Suprapubic skin (tissue), 4 donors: Measurements from ENCODE around the gene RAB40C. TPM values are rescaled to one million over a fixed set of nuclear protein-coding genes. Genes with fewer than 3 reads are reported as not detected.
A peak's percentile ranks its signal among the peaks of the same experiment; 100 is the strongest.

Experiments used
- DNase-seq, 2 donors: peaks; one replicate each; pipeline ENCODE4 v3.0.0-alpha.2; 2019; ENCODE audit warnings: low spot score in 2 of 2
- H3K27ac ChIP-seq: fragments of 200-600 bp; sonication (generic); one replicate; pipeline ENCODE4 v1.5.1; 2019
- H3K27me3 ChIP-seq: fragments of 200-600 bp; sonication (generic); one replicate; pipeline ENCODE4 v1.5.1; 2019
- H3K36me3 ChIP-seq: fragments of 200-600 bp; sonication (generic); one replicate; pipeline ENCODE4 v1.5.1; 2019
- H3K4me1 ChIP-seq: fragments of 200-600 bp; sonication (generic); one replicate; pipeline ENCODE4 v1.5.1; 2019
- H3K4me3 ChIP-seq: fragments of 200-600 bp; sonication (generic); one replicate; pipeline ENCODE4 v1.5.1; 2019; ENCODE audit warnings: mild to moderate bottlenecking
- H3K9me3 ChIP-seq: fragments of 200-600 bp; sonication (generic); one replicate; pipeline ENCODE4 v1.5.1; 2019
- EP300 ChIP-seq: sonication (generic); formaldehyde crosslinking; IDR thresholded peaks from one replicate; pipeline ENCODE4 v1.6.1; 2017; ENCODE audit warnings: antibody characterized with exemption
- POLR2A ChIP-seq, 2 donors: fragments of 450-650 bp; IDR thresholded peaks; one replicate each; pipeline ENCODE4 v1.6.1; 2017; ENCODE audit warnings: antibody characterized with exemption in 2 of 2, mild to moderate bottlenecking in 2 of 2, moderate library complexity in 2 of 2
- POLR2AphosphoS5 ChIP-seq, 3 donors: sonication (generic); formaldehyde crosslinking; IDR thresholded peaks; one replicate each; pipeline ENCODE4 v1.6.1; 2017; ENCODE audit warnings: antibody characterized with exemption in 3 of 3
- WGBS: methylation state at CpG from one replicate; pipeline ENCODE4 v1.1.5; 2018; 5-methylcytosine and 5-hydroxymethylcytosine counted together
- total RNA-seq, 4 donors: library from RNA; depleted of rRNA; stranded (reverse); fragments of >200 nt; gene quantifications; one replicate each; pipeline ENCODE4 v1.1.0, GENCODE V29; 2016
- TF ChIP-seq, protein P1 (sequence below), 2 donors: fragments of 200-600 bp in 1 of 2; fragments of 450-650 bp in 1 of 2; sonication (generic) in 1 of 2; IDR thresholded peaks; one replicate each; pipeline ENCODE4 v1.5.1; 2016 to 2019; ENCODE audit warnings: antibody characterized with exemption in 2 of 2, mild to moderate bottlenecking in 1 of 2, moderate library complexity in 1 of 2

The RAB40C gene
- total RNA-seq, 4 donors from 2014 or later: 77.8 to 116 (median 110) TPM

DNA sequence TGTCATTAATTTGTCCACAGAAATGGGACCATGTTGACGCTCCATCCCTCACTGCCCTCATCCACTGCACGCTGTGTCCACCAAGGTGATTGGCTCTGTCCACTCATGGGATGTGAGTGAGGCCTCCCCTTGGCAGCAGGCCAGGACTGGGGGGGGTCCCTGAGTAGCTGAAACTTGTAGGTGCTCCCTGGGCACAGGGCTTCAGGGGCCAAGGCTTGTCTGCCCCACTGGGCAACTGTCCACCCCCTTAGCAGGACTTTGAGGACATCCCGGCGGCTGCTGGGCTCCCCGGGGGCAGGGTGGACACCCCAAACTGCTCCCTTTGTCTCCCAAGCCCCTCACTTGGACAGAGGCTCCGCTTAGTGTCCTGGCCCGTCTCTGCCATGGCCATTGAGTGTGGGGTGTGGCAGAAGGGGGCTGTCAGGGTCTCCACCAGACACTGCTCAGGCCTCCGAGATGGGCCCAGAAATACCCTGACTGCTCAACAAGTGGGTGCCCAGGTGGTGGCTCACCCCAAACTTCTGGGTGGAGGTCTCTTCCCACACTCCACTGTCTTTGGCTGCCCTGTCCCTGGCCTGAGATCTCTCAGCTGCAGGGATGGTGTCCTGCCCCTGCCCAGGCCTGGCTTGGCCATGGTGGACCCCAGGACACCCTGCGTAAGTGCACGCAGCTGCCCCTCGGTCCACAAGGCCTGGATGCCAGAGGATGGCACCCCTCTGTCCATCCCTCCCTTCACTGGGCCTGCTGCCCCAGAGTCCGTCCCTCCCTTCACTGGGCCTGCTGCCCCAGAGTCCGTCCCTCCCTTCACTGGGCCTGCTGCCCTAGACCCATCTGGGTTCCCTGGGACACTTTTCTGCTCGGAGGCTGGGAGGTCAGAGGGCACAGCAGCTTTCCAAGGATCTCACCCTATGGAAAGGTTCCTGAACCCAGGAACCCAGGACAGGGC, 2.9 kb upstream of the RAB40C start:
- Histone ChIP-seq H3K36me3 (peaks cover 3% of the 10 kb centered on the region), H3K9me3 (no peaks in the 10 kb centered on the region), H3K4me1 (peaks cover 49% of the 10 kb centered on the region), H3K4me3 (peak overlapping the region; percentile 84), H3K27me3 (no peaks in the 10 kb centered on the region), H3K27ac (peak overlapping the region; percentile 99)
- no peak for TF ChIP-seq POLR2A (IDR thresholded peaks at IDR 0.05)
- TF ChIP-seq POLR2AphosphoS5 (IDR thresholded peaks at IDR 0.05): no peak
- TF ChIP-seq, protein P1, sequence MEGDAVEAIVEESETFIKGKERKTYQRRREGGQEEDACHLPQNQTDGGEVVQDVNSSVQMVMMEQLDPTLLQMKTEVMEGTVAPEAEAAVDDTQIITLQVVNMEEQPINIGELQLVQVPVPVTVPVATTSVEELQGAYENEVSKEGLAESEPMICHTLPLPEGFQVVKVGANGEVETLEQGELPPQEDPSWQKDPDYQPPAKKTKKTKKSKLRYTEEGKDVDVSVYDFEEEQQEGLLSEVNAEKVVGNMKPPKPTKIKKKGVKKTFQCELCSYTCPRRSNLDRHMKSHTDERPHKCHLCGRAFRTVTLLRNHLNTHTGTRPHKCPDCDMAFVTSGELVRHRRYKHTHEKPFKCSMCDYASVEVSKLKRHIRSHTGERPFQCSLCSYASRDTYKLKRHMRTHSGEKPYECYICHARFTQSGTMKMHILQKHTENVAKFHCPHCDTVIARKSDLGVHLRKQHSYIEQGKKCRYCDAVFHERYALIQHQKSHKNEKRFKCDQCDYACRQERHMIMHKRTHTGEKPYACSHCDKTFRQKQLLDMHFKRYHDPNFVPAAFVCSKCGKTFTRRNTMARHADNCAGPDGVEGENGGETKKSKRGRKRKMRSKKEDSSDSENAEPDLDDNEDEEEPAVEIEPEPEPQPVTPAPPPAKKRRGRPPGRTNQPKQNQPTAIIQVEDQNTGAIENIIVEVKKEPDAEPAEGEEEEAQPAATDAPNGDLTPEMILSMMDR (IDR thresholded peaks at IDR 0.05): no peak
- TF ChIP-seq EP300: no peak
- no peak for DNase-seq
- 32% methylated on average over 4 of the region's 14 CpGs for WGBS

DNA sequence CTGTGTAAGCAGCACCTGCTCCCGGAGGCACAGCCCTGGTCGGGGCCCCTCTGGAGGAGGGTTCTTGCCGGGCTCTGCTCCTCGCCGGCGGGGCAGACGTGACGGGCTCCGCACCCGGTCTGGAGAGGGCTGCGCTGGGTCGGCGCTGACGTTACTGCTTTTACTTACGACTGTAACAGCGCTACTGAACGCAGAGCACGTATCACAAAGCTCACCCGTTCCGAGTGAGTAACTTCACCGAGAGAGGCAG, 1.3 kb upstream of the RAB40C start:
- Histone ChIP-seq H3K4me3 (peak overlapping the region; percentile 84), H3K27me3 (no peaks in the 10 kb centered on the region), H3K4me1 (peaks cover 65% of the 10 kb centered on the region), H3K27ac (peak overlapping the region; percentile 99), H3K36me3 (no peaks in the 10 kb centered on the region), H3K9me3 (no peaks in the 10 kb centered on the region)
- no peak for TF ChIP-seq POLR2AphosphoS5 (IDR thresholded peaks at IDR 0.05)
- no peak for TF ChIP-seq EP300
- TF ChIP-seq, protein P1 (IDR thresholded peaks at IDR 0.05): no peak
- no peak for TF ChIP-seq POLR2A (IDR thresholded peaks at IDR 0.05)
- 0% methylated on average over 3 of the region's 21 CpGs for WGBS
- no peak for DNase-seq

DNA sequence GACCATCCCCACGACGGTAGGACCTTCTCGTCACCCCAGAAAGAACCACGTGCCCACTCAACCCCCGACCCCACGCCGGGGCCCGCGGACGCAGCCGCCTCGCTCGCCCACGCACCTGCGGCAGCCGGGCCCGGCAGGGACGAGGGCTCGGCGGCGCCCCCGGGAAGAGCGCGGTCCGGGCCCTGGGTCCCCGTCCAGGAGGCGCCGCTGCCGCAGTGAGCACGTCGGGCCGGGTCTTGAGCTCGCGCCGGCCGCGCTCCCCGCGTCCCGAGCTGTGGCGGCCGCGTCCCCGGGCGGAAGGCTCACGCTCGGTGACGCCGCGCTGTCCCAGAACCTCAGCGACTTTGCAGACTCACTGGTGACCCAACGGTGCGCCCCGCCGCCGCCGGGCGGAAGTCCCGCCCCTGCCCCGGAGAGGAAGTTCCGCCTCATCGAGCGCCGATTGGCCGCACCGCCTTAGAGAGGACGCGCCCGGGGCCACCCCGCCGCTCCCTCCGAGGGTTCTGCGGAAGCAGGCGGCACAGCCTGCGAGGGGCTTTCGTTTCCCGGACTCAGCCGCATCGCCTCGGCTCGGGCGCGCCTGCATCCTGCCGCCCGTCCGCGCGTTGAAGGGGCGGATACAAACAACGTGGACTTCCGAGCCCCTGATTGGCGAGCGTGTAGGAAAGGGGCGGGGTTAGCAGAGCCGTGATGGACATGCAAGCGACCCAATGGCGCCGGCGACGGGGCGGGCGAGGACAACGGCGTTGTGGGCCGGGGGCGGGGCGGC, 793 bp upstream of the RAB40C start:
- H3K27me3 ChIP-seq: no peaks in the 10 kb centered on the region
- DNase-seq: peak; percentile 99
- no peaks in the 10 kb centered on the region for H3K9me3 ChIP-seq
- H3K27ac ChIP-seq: peak overlapping the region; percentile 99
- peaks cover 65% of the 10 kb centered on the region for H3K4me1 ChIP-seq
- TF ChIP-seq POLR2A (IDR thresholded peaks at IDR 0.05) (peak; percentile 38 to 75), EP300 (no peak), POLR2AphosphoS5 (IDR thresholded peaks at IDR 0.05) (peak in 2 of 3 donors; percentile 45 to 84)
- TF ChIP-seq, protein P1 (IDR thresholded peaks at IDR 0.05): no peak
- WGBS: 0% methylated on average over 43 of the region's 107 CpGs
- peak overlapping the region; percentile 84 for H3K4me3 ChIP-seq
- no peaks in the 10 kb centered on the region for H3K36me3 ChIP-seq

DNA sequence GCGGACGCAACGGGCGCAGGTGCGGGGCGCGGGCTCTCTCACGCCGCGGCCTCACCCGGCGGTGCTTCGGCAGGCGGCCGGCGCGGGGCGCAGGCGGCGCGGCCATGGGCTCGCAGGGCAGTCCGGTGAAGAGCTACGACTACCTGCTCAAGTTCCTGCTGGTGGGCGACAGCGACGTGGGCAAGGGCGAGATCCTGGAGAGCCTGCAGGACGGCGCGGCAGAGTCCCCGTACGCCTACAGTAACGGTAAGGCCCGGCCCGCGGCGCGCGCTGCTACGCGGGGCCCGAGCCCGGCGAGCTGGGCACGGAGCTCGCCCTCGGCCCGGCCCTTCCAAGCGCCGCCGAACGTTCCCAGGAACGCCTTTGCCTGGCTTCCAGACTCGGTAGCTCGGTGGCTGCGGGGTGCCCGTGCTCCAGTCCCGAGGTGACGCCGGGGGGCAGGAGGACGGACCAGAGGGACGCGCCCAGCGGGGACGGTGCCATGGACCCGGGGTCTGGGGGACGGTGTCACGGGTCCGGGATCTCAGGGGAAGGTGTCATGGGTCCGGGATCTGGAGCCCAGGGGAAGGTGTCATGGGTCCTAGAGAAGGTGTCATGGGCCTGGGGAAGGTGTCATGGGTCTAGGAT, 435 bp downstream of the RAB40C start:
- TF ChIP-seq POLR2A (IDR thresholded peaks at IDR 0.05) (no peak), EP300 (no peak), POLR2AphosphoS5 (IDR thresholded peaks at IDR 0.05) (no peak)
- TF ChIP-seq, protein P1 (IDR thresholded peaks at IDR 0.05): no peak
- peaks cover 73% of the 10 kb centered on the region for H3K4me1 ChIP-seq
- H3K27ac ChIP-seq: peak overlapping the region; percentile 91
- H3K4me3 ChIP-seq: peak overlapping the region; percentile 84
- no peaks in the 10 kb centered on the region for H3K9me3 ChIP-seq
- DNase-seq: peak in 1 of 2 donors; percentile 84
- no peaks in the 10 kb centered on the region for H3K36me3 ChIP-seq
- WGBS: 0% methylated on average over 10 of the region's 71 CpGs
- H3K27me3 ChIP-seq: no peaks in the 10 kb centered on the region

DNA sequence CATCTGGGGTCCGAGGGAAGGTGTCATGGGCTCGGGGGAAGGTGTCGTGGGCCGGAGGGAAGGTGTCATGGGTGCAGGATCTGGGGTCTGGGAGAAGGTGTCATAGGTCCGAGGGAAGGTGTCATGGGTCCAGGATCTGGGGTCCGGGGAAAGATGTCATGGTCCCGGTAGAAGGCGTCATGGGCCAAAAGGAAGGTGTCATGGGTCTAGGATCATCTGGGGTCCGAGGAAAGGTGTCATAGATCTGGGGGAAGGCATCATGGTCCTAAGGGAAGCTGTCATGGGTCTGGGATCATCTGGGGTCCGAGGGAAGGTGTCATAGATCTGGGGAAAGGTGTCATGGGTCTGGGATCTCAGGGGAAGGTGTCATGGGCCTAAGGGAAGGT, 942 bp downstream of the RAB40C start:
- DNase-seq: no peak
- Histone ChIP-seq H3K9me3 (no peaks in the 10 kb centered on the region), H3K4me1 (peaks cover 78% of the 10 kb centered on the region), H3K27me3 (no peaks in the 10 kb centered on the region), H3K4me3 (peak overlapping the region; percentile 84), H3K27ac (peak overlapping the region; percentile 91), H3K36me3 (no peaks in the 10 kb centered on the region)
- TF ChIP-seq EP300 (no peak), POLR2A (IDR thresholded peaks at IDR 0.05) (no peak), POLR2AphosphoS5 (IDR thresholded peaks at IDR 0.05) (no peak)
- TF ChIP-seq, protein P1 (IDR thresholded peaks at IDR 0.05): no peak
- 42% methylated on average over 10 of the region's 10 CpGs for WGBS
